ENCODE data around the gene MRPL38. TPM values are rescaled to one million over a fixed set of nuclear protein-coding genes. Genes with fewer than 3 reads are reported as not detected.
A peak's percentile ranks its signal among the peaks of the same experiment; 100 is the strongest.
"Not testable (repeated sequence)": the region's sequence is repeated elsewhere in the genome, so short reads cannot be mapped to it uniquely, and the experiment has no call there.

The MRPL38 gene
- total RNA-seq, 2 donors from 2014 or later, result 47.7 to 77.8 TPM

DNA sequence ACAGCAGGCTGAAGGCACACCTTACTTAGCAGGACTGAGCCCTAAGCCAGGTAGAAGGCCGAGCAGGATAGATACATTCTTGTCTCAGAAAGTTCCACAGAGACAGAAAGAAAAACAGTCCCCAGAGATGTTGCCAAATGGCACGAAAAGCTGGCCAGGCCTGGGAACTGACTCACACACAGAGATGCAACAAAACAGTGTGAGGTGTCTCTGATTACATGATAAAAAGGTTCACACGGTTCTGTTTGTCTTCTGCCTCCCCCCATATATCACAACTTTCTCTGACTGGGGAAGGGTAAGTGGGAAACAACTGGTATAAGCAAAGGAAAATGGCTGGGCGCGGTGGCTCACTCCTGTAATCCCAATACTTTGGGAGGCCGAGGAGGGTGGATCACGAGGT lies 51.3 kb downstream of the MRPL38 start:
- Histone ChIP-seq H3K4me3 (no peak overlapping the region), H3K27me3 (no peaks in the 10 kb centered on the region), H3K9me3 (no peaks in the 10 kb centered on the region), H3K4me1 (peaks cover 52% of the 10 kb centered on the region), H3K36me3 (replicated peaks in 1 of 2; ENCODE audit: insufficient read depth in 1 of 2, low read depth in 2 of 2) (peaks cover 0 to 17% of the 10 kb centered on the region in 2 donors), H3K27ac (peak overlapping the region; percentile 25 to 98 (median 96))
- intact Hi-C loops (cut with DNase I), result no loop called here
- 64 to 65% methylated on average over 6 to 7 of the region's 7 CpGs for WGBS, 2 donors
- ATAC-seq (no peak), DNase-seq (no peak)
- TF ChIP-seq, protein P1, sequence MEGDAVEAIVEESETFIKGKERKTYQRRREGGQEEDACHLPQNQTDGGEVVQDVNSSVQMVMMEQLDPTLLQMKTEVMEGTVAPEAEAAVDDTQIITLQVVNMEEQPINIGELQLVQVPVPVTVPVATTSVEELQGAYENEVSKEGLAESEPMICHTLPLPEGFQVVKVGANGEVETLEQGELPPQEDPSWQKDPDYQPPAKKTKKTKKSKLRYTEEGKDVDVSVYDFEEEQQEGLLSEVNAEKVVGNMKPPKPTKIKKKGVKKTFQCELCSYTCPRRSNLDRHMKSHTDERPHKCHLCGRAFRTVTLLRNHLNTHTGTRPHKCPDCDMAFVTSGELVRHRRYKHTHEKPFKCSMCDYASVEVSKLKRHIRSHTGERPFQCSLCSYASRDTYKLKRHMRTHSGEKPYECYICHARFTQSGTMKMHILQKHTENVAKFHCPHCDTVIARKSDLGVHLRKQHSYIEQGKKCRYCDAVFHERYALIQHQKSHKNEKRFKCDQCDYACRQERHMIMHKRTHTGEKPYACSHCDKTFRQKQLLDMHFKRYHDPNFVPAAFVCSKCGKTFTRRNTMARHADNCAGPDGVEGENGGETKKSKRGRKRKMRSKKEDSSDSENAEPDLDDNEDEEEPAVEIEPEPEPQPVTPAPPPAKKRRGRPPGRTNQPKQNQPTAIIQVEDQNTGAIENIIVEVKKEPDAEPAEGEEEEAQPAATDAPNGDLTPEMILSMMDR (IDR thresholded peaks at IDR 0.05), result no peak
- TF ChIP-seq POLR2A (IDR thresholded peaks at IDR 0.05), result no peak

DNA sequence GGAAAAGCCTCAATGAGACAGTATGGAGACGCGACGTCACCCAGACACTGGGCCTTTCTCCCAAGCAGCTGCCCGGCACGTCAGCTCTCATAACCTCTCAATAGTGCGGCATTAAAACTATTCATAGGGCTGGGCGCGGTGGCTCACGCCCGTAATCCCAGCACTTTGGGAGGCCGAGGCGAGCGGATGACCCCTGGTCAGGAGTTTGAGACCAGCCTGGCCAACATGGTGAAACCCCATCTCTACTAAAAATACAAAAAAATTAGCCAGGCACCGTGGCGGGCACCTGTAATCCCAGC lies 53.0 kb downstream of the MRPL38 start:
- 94 to 95% methylated on average over 15 of the region's 15 CpGs for WGBS, 2 donors
- H3K36me3 ChIP-seq (replicated peaks in 1 of 2; ENCODE audit: insufficient read depth in 1 of 2, low read depth in 2 of 2), result peaks cover 0 to 17% of the 10 kb centered on the region in 2 donors
- peaks cover 69% of the 10 kb centered on the region for H3K4me1 ChIP-seq

DNA sequence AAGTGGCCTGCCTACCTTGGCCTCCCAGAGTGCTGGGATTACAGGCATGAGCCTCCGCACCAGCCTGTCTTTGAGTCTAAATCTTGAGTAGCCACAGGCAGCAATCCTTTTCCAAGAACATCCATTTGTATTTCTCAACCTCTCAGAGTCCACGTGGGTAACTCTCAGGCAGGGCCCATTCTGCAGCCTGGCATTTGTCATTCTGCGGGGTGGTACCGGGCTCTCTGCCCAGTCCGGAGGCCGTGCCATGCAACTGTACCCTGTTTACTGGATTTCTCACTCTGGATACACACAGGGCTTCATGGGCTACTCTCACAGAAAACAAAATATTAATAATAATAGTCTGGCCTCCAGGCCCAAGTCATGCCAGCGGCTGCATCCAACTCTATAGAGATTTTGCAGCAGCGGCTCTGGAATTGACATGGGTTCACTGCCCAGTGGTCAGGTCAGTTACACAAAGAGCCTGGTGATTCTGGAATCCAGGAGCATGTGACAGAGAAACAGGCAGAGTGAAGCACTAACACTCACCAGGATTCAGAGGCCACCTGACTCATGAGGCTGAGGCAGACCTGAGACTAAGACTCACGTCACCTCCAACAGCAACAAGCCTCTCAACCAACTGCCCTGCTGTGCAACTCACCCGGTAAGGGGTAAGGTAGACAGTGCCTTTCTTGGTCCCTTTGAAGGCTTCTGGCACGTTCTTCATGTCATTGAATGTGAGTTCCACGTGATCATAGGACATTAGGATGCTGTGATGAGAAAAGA lies 53.6 kb downstream of the MRPL38 start:
- no peak for ATAC-seq
- Histone ChIP-seq H3K27me3 (no peaks in the 10 kb centered on the region), H3K9me3 (no peaks in the 10 kb centered on the region), H3K36me3 (replicated peaks in 1 of 2; ENCODE audit: insufficient read depth in 1 of 2, low read depth in 2 of 2) (peaks cover 0 to 17% of the 10 kb centered on the region in 2 donors), H3K4me1 (peaks cover 70% of the 10 kb centered on the region), H3K27ac (peak overlapping the region in 2 of 4 donors; percentile 28 to 46), H3K4me3 (no peak overlapping the region)
- DNase-seq, result no peak
- TF ChIP-seq, protein P1 (IDR thresholded peaks at IDR 0.05), result no peak
- no peak for TF ChIP-seq POLR2A (IDR thresholded peaks at IDR 0.05)
- intact Hi-C loops (cut with DNase I), result no loop called here
- WGBS, 2 donors, result 81 to 83% methylated on average over 12 of the region's 12 CpGs

More for the DNA sequence above, 53.0 kb downstream of the MRPL38 start:
- H3K4me3 ChIP-seq; DNase-seq; H3K9me3 ChIP-seq; ATAC-seq; H3K27me3 ChIP-seq; intact Hi-C loops (cut with DNase I): not testable (repeated sequence)
- H3K27ac ChIP-seq, result peak overlapping the region in 1 of 4 donors; percentile 46

DNA sequence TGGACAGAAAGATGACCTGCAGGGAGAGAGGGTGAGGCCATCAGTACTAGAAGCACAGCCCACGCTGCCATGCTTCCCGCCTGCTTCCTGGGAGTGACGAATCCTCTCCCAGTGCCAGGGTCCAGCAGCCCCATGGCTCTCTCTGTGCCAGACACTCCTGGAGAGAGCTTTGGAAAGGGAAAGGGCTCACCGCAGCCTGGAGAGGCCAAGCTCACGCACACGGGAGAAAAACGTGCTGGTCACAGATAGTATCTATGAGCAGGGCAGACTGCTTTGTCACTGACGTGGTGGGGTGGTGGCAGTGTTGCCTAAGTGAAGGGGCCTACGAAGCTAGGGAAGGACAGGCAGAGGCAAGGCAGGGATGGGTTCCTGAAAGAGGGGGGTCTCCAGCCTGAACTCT lies 55.0 kb downstream of the MRPL38 start:
- Histone ChIP-seq H3K27ac (peak overlapping the region; percentile 34 to 96 (median 88)), H3K9me3 (no peaks in the 10 kb centered on the region), H3K4me1 (peaks cover 84% of the 10 kb centered on the region), H3K36me3 (replicated peaks in 1 of 2; ENCODE audit: insufficient read depth in 1 of 2, low read depth in 2 of 2) (peaks cover 0 to 17% of the 10 kb centered on the region in 2 donors), H3K27me3 (no peaks in the 10 kb centered on the region), H3K4me3 (no peak overlapping the region)
- 70 to 83% methylated on average over 9 of the region's 9 CpGs for WGBS, 2 donors
- no peak for DNase-seq
- TF ChIP-seq, protein P1 (IDR thresholded peaks at IDR 0.05), result no peak
- TF ChIP-seq POLR2A (IDR thresholded peaks at IDR 0.05), result no peak
- no peak for ATAC-seq
- intact Hi-C loops (cut with DNase I), result no loop called here

DNA sequence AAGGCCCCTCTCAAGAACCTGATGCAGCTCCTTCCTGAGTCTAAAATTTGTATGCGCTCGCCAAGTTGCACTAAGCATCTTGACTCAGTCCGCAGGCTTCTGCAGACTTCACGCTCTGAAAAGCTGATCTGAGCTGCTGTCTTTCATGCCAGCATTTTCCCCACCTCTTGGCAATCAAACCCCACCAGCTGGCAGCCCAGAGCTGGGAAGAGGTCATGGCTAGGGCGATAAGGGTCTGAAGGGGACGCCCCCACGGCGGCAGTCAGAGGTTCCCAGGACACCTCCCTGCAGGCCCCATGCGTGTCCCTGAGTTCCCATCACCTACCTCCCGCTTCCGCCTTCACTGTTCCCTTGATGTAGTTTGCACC lies 55.4 kb downstream of the MRPL38 start:
- H3K9me3 ChIP-seq, result no peaks in the 10 kb centered on the region
- H3K36me3 ChIP-seq (replicated peaks in 1 of 2; ENCODE audit: insufficient read depth in 1 of 2, low read depth in 2 of 2), result peaks cover 0 to 17% of the 10 kb centered on the region in 2 donors
- peaks cover 84% of the 10 kb centered on the region for H3K4me1 ChIP-seq
- TF ChIP-seq, protein P1 (IDR thresholded peaks at IDR 0.05), result no peak
- no peak for TF ChIP-seq POLR2A (IDR thresholded peaks at IDR 0.05)
- no peak overlapping the region for H3K4me3 ChIP-seq
- no peak for DNase-seq
- 66% methylated on average over 9 to 11 of the region's 11 CpGs for WGBS, 2 donors
- no peak for ATAC-seq
- intact Hi-C loops (cut with DNase I), result no loop called here
- peak overlapping the region; percentile 86 to 97 (median 94) for H3K27ac ChIP-seq
- H3K27me3 ChIP-seq, result no peaks in the 10 kb centered on the region

Other genes starting within 250 kb of the MRPL38 start
- 10 to 100 TPM in 1 of 2 donors, 1 to 10 TPM in 1; 8.6 to 38.6 TPM for gene RECQL5, start 237.7 kb downstream of the MRPL38 start, total RNA-seq
- 10 to 100 TPM; 47.2 to 73.8 TPM for gene SAP30BP, start 237.5 kb downstream of the MRPL38 start, total RNA-seq
- 10 to 100 TPM; 25.1 to 33.7 TPM for gene ITGB4, start 183.4 kb downstream of the MRPL38 start, total RNA-seq
- gene GALK1, start 139.7 kb downstream of the MRPL38 start, total RNA-seq, result 10 to 100 TPM; 27.4 to 27.5 TPM
- 10 to 100 TPM; 18.4 to 59.7 TPM for gene UNK, start 120.1 kb downstream of the MRPL38 start, total RNA-seq
- 10 to 100 TPM in 1 of 2 donors, 1 to 10 TPM in 1; 8.6 to 21.8 TPM for gene UNC13D, start 60.5 kb downstream of the MRPL38 start, total RNA-seq
- gene WBP2, start 49.5 kb downstream of the MRPL38 start, total RNA-seq, result 10 to 100 TPM; 44.2 to 49.5 TPM
- 10 to 100 TPM; 39.6 to 41.8 TPM for gene TRIM47, start 26.3 kb downstream of the MRPL38 start, total RNA-seq
- 10 to 100 TPM; 12.5 to 21.0 TPM for gene TRIM65, start 7.9 kb downstream of the MRPL38 start, total RNA-seq
- 1 to 10 TPM; 2.6 to 4.2 TPM for gene FBF1, start 36.2 kb upstream of the MRPL38 start, total RNA-seq
- gene ACOX1, start 74.3 kb upstream of the MRPL38 start, total RNA-seq, result 10 to 100 TPM; 69.0 to 77.1 TPM
- 1 to 10 TPM; 6.5 to 9.2 TPM for gene TEN1, start 74.4 kb upstream of the MRPL38 start, total RNA-seq
- 1 to 10 TPM; 3.4 to 4.9 TPM for gene CDK3, start 96.0 kb upstream of the MRPL38 start, total RNA-seq
- gene EVPL, start 122.4 kb upstream of the MRPL38 start, total RNA-seq, result 10 to 100 TPM in 1 of 2 donors, 1 to 10 TPM in 1; 4.9 to 13.0 TPM
- gene SRP68, start 167.6 kb upstream of the MRPL38 start, total RNA-seq, result 10 to 100 TPM; 26.2 to 27.7 TPM
- gene GALR2, start 169.9 kb upstream of the MRPL38 start, total RNA-seq, result under 1 TPM in 1 of 2 donors, not detected in 1; 0.52 TPM
- gene ZACN, start 174.3 kb upstream of the MRPL38 start, total RNA-seq, result not detected
- gene EXOC7, start 198.9 kb upstream of the MRPL38 start, total RNA-seq, result 10 to 100 TPM; 53.2 to 73.2 TPM
- gene FOXJ1, start 236.4 kb upstream of the MRPL38 start, total RNA-seq, result 1 to 10 TPM in 1 of 2 donors, under 1 TPM in 1; 0.33 to 3.4 TPM